Activated CD8-positive, alpha-beta memory T cell treated with anti-CD3 and anti-CD28 coated beads for 1 hour (primary cell): Measurements from ENCODE around the gene SLC25A11.
A peak's percentile ranks its signal among the peaks of the same experiment; 100 is the strongest.

Source experiments
- DNase-seq, 2 donors: peaks; one replicate each; pipeline ENCODE4 v3.0.0-alpha.2; 2020; ENCODE audit warnings: low read depth in 1 of 2; ENCODE audit errors: extremely low read depth in 1 of 2

SLC25A11 gene

GRCh38 chr17:4966844-4967538 is 27.1 kb upstream of the SLC25A11 start:
- DNase-seq, result peak; percentile 82 to 92

- DNase-seq, result no peak
Measured at GRCh38 chr17:4965311-4965986, 25.6 kb upstream of the SLC25A11 start.

- DNase-seq, result no peak
Measured at GRCh38 chr17:4960279-4960922, 20.6 kb upstream of the SLC25A11 start.

- DNase-seq, result no peak
Measured at GRCh38 chr17:4959261-4959965, 19.6 kb upstream of the SLC25A11 start.

GRCh38 chr17:4958102-4958501 is 18.3 kb upstream of the SLC25A11 start:
- DNase-seq, result no peak

GRCh38 chr17:4956493-4957061 is 16.7 kb upstream of the SLC25A11 start:
- DNase-seq, result no peak

- DNase-seq, result no peak
Measured at GRCh38 chr17:4955091-4955490, 15.2 kb upstream of the SLC25A11 start.

GRCh38 chr17:4953451-4953961 is 13.7 kb upstream of the SLC25A11 start:
- DNase-seq, result no peak

GRCh38 chr17:4951486-4951885 is 11.6 kb upstream of the SLC25A11 start:
- DNase-seq, result no peak

- DNase-seq, result no peak
Measured at GRCh38 chr17:4950746-4951204, 10.9 kb upstream of the SLC25A11 start, which contains the start of gene ENO3. TSS of gene ENO3 (plus strand) at chr17:4951119. CDS start at chr17:4951830, 711 bp downstream.

GRCh38 chr17:4950075-4950745 is 10.4 kb upstream of the SLC25A11 start:
- no peak for DNase-seq

- peak in 1 of 2 donors; percentile 51 for DNase-seq
Measured at GRCh38 chr17:4949321-4950074, 9.7 kb upstream of the SLC25A11 start.

- peak in 1 of 2 donors; percentile 51 for DNase-seq
Measured at GRCh38 chr17:4948931-4949320, 9.1 kb upstream of the SLC25A11 start.

- DNase-seq, result peak; percentile 76 to 82
Measured at GRCh38 chr17:4948166-4948930, 8.5 kb upstream of the SLC25A11 start, which contains the start of gene PFN1. TSS of gene PFN1 (minus strand) at chr17:4948530. CDS start at chr17:4948394, 136 bp downstream.

- DNase-seq, result peak in 1 of 2 donors; percentile 52
Measured at GRCh38 chr17:4947411-4948165, 7.7 kb upstream of the SLC25A11 start.

- no peak for DNase-seq
Measured at GRCh38 chr17:4947010-4947410, 7.2 kb upstream of the SLC25A11 start.

- DNase-seq, result no peak
Measured at GRCh38 chr17:4946312-4946976, 6.6 kb upstream of the SLC25A11 start.
